Breast epithelium (tissue), 3 donors: ENCODE measurements around the gene ARRDC2.

Experiments
- CTCF ChIP-seq, 3 donors: fragments of 450-650 bp; IDR thresholded peaks; one replicate each; pipeline ENCODE4 v1.5.1; 2016 to 2017; ENCODE audit warnings: antibody characterized with exemption in 3 of 3, mild to moderate bottlenecking in 3 of 3, moderate library complexity in 3 of 3
- POLR2A ChIP-seq: fragments of 450-650 bp; IDR thresholded peaks from one replicate; pipeline ENCODE4 v1.6.1; 2016; ENCODE audit warnings: antibody characterized with exemption, mild to moderate bottlenecking, moderate library complexity

DNA sequence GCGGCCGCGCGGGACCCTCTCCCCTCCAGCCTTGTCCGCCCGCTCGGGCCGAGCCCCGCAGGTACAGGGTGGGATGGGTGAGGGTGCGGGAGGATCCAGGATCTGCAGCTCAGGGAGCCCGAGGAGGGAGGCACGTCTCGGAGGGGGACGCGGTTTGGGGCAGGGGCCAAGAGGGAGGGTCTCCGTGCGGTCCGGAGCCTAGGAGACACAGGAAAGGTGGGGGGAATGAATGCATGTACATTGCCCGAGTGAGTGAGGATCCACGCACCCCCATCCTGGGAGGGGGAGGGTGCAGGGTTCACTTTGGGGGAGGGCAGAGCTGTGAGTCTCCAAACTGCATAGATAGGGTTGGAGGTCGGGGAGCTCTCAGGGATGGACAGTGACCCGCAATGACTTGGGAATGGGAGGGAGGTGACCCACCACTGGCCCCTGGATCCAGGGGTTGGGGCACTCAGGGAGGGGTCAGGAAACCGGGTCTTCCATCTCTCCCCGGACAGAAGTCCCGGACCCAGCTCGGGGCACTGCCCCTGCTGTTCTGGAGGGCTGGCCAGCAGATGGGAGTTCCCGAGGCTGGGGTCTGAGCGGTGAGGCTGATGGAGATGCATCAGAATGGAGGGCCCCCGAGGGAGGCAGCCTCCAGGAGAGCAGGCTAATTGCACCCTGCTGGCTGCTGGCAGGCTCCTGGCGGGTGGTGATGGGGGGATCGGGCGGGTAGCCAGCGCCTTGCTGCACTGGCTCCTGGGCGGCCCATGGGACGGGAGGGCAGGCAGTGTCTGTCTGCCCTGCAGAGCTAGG is 40.5 kb upstream of the ARRDC2 start:
- no peak for TF ChIP-seq CTCF (IDR thresholded peaks at IDR 0.05)
- TF ChIP-seq POLR2A: no peak
